NB4 (cell line): ENCODE data around the gene ZC3H12D.

Experiments used
- DNase-seq: peaks from one replicate; pipeline ENCODE4 v3.0.0; 2010; ENCODE audit warnings: low read depth
- H3K4me3 ChIP-seq: one replicate; pipeline ENCODE4 v1.5.1; 2011; ENCODE audit warnings: mild to moderate bottlenecking, low read depth, low read length, moderate library complexity
- CTCF ChIP-seq: IDR thresholded peaks from one replicate; pipeline ENCODE4 v1.5.1; 2012; ENCODE audit warnings: low read depth, low read length
- MAX ChIP-seq: IDR thresholded peaks from 2 replicates; pipeline ENCODE4 v1.6.1; 2011; ENCODE audit warnings: low read depth, low read length
- MYC ChIP-seq: IDR thresholded peaks from 2 replicates; pipeline ENCODE4 v1.6.1; 2011; ENCODE audit warnings: low read depth, low read length
- POLR2A ChIP-seq: IDR thresholded peaks from 2 replicates; pipeline ENCODE4 v1.6.1; 2011; ENCODE audit warnings: mild to moderate bottlenecking; ENCODE audit not compliant: insufficient read length; ENCODE audit errors: extremely low read depth

The ZC3H12D gene

GRCh38 chr6:149451376-149452036 lies 33.3 kb downstream of the ZC3H12D start:
- no peak overlapping the region for H3K4me3 ChIP-seq

GRCh38 chr6:149450679-149451375 lies 34.0 kb downstream of the ZC3H12D start:
- DNase-seq: no peak
- no peak overlapping the region for H3K4me3 ChIP-seq
- TF ChIP-seq MAX (no peak), CTCF (no peak), POLR2A (no peak), MYC (no peak)

More at GRCh38 chr6:149451376-149452036, 33.3 kb downstream of the ZC3H12D start:
- no peak for TF ChIP-seq POLR2A
- DNase-seq: no peak

GRCh38 chr6:149449831-149450678 lies 34.8 kb downstream of the ZC3H12D start:
- no peak overlapping the region for H3K4me3 ChIP-seq
- TF ChIP-seq CTCF: no peak
- TF ChIP-seq MAX: no peak
- TF ChIP-seq POLR2A: no peak
- TF ChIP-seq MYC: no peak

GRCh38 chr6:149448821-149449453 lies 35.9 kb downstream of the ZC3H12D start:
- TF ChIP-seq POLR2A (no peak), MYC (no peak), CTCF (no peak), MAX (no peak)
- DNase-seq: no peak
- H3K4me3 ChIP-seq: no peak overlapping the region

More at GRCh38 chr6:149449831-149450678, 34.8 kb downstream of the ZC3H12D start:
- DNase-seq: no peak

GRCh38 chr6:149446791-149447376 lies 37.9 kb downstream of the ZC3H12D start:
- H3K4me3 ChIP-seq: no peak overlapping the region
- TF ChIP-seq MYC (no peak), POLR2A (no peak), MAX (no peak), CTCF (no peak)
- DNase-seq: no peak

GRCh38 chr6:149445573-149445972 lies 39.2 kb downstream of the ZC3H12D start:
- H3K4me3 ChIP-seq: no peak overlapping the region
- DNase-seq: no peak
- TF ChIP-seq MAX (no peak), POLR2A (no peak), CTCF (no peak)
